Peyer's patch (tissue), 4 donors: ENCODE measurements around the gene CACNA2D2. TPM values are rescaled to one million over a fixed set of nuclear protein-coding genes. Genes with fewer than 3 reads are reported as not detected.

Source experiments
- DNase-seq, 3 donors: peaks; one replicate each; pipeline ENCODE4 v3.0.0-alpha.2; 2017 to 2019
- H3K27ac ChIP-seq, 4 donors: fragments of 200-600 bp; sonication (generic); one replicate each; pipeline ENCODE4 v1.5.1; 2016 to 2019
- H3K27me3 ChIP-seq, 2 donors: fragments of 200-600 bp; sonication (generic); one replicate each; pipeline ENCODE4 v1.5.1; 2019
- H3K36me3 ChIP-seq, 3 donors: fragments of 200-600 bp; sonication (generic); one replicate each; pipeline ENCODE4 v1.5.1; 2016 to 2019
- H3K4me1 ChIP-seq, 4 donors: fragments of 200-600 bp; sonication (generic); one replicate each; pipeline ENCODE4 v1.5.1; 2016 to 2019
- H3K4me3 ChIP-seq, 4 donors: fragments of 200-600 bp; sonication (generic); 1 replicate in 3 of 4; 2 replicates in 1 of 4; pipeline ENCODE4 v1.5.1; 2016 to 2019; ENCODE audit warnings: mild to moderate bottlenecking in 1 of 4
- H3K9me3 ChIP-seq, 4 donors: fragments of 200-600 bp; sonication (generic); one replicate each; pipeline ENCODE4 v1.5.1; 2016 to 2019; ENCODE audit warnings: mild to moderate bottlenecking in 1 of 4
- POLR2A ChIP-seq, 2 donors: fragments of 450-650 bp; IDR thresholded peaks; one replicate each; pipeline ENCODE4 v1.5.1; 2017; ENCODE audit warnings: antibody characterized with exemption in 2 of 2, mild to moderate bottlenecking in 2 of 2, moderate library complexity in 2 of 2
- total RNA-seq, 4 donors: library from RNA; depleted of rRNA; stranded (reverse); fragments of >200 nt; gene quantifications; one replicate each; pipeline ENCODE4 v1.1.0, GENCODE V29; 2016
- TF ChIP-seq, protein P1 (sequence below), 6 experiments: fragments of 450-650 bp in 4 of 6; fragments of 200-600 bp in 2 of 6; sonication (generic) in 1 of 6; IDR thresholded peaks; one replicate each; pipeline ENCODE4 v1.5.1; 2017 to 2019; ENCODE audit warnings: antibody characterized with exemption in 6 of 6, mild to moderate bottlenecking in 3 of 6, moderate library complexity in 1 of 6

CACNA2D2 gene
- total RNA-seq, 4 donors from 2014 or later, result 0.88 to 5.8 (median 1.2) TPM

DNA sequence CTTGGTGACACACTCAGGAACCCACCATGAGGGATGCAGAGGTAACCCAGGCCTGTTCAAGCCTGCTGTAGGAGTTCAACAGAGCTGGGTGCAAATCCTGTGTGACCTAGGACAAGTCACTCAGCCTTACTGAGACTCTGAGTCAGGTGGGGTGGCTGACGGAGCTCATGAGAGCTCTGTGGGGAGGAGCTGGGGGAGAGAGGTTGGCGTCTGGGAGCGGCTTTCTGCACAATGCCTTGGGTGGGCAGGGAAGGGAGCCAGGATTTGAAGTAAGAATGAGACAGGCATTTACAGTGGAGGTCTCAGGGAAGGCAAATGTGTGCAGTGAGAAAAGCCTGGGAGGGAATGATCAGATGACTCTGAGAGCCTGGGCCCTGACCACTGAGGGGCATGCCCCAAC is 45.8 kb upstream of the CACNA2D2 start:
- no peaks in the 10 kb centered on the region for H3K36me3 ChIP-seq
- H3K4me1 ChIP-seq, result no peaks in the 10 kb centered on the region
- no peaks in the 10 kb centered on the region for H3K27me3 ChIP-seq
- H3K4me3 ChIP-seq, result no peak overlapping the region
- no peak overlapping the region for H3K27ac ChIP-seq
- TF ChIP-seq, protein P1, sequence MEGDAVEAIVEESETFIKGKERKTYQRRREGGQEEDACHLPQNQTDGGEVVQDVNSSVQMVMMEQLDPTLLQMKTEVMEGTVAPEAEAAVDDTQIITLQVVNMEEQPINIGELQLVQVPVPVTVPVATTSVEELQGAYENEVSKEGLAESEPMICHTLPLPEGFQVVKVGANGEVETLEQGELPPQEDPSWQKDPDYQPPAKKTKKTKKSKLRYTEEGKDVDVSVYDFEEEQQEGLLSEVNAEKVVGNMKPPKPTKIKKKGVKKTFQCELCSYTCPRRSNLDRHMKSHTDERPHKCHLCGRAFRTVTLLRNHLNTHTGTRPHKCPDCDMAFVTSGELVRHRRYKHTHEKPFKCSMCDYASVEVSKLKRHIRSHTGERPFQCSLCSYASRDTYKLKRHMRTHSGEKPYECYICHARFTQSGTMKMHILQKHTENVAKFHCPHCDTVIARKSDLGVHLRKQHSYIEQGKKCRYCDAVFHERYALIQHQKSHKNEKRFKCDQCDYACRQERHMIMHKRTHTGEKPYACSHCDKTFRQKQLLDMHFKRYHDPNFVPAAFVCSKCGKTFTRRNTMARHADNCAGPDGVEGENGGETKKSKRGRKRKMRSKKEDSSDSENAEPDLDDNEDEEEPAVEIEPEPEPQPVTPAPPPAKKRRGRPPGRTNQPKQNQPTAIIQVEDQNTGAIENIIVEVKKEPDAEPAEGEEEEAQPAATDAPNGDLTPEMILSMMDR (IDR thresholded peaks at IDR 0.05), result no peak
- TF ChIP-seq POLR2A (IDR thresholded peaks at IDR 0.05), result no peak
- DNase-seq, result no peak
- H3K9me3 ChIP-seq, result no peaks in the 10 kb centered on the region

DNA sequence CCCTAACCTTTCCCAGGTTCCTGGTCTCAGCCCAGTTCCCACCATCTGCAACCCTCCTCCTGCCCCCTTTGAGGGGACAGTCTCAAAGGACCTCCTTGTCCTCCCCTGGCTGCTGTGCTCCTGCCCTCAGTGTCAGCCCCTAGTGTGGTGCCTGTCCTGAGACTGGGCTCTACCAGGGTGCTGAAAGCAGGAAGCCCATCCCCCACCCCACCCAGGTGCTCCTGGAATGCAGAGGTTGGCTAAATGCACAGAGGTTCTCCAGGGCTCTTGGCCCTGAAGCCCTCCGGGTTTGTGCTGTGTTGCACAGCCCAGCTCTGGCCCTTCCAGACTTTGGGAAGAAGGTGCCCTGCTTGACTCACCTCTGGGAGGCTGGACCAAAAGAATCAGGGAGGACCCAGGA is 42.3 kb upstream of the CACNA2D2 start:
- Histone ChIP-seq H3K36me3 (no peaks in the 10 kb centered on the region), H3K27me3 (no peaks in the 10 kb centered on the region), H3K4me3 (no peak overlapping the region), H3K27ac (no peak overlapping the region), H3K9me3 (no peaks in the 10 kb centered on the region), H3K4me1 (no peaks in the 10 kb centered on the region)
- no peak for DNase-seq
- no peak for TF ChIP-seq POLR2A (IDR thresholded peaks at IDR 0.05)
- TF ChIP-seq, protein P1 (IDR thresholded peaks at IDR 0.05), result no peak

DNA sequence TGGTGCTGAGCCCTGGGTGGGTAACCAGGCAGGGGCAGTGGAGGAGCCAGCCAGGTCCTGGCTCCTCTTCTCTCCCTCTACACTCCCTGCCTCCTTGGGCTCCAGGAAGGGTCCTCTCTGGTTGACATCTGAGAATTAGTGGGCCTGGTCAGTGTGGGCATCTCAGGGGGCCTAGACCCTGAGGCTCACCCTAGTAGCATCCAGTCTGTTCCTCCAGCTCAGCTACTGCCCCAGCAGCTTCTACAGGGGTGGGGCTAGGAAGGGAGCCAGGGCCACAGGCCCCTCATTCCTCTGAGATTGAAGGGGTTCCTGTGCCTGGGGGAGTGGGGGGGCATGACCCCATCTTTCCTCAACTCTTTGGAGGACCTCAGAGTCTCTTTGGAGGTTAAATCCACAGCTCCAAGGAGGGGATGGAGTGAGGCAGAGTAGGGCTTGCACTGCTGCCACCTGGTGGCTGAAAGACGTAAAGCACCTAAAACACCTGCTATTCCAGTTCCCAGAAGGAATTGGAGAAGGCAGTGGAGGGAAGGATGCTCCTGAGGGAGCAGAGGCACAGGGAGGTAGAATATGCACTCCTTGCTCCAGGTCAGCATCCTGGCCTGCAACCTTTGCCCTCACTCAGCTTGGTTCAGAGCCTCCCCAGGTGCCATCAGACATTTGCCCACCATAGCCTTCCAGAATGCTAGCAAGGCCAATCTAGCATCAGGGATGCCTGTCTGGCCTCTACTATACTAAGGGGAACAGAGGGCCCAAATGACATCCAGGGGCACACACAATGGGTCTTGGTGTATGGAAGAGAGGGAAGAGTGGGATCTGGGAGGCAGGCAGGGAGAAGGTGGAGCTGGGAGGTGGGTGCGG is 39.0 kb upstream of the CACNA2D2 start:
- TF ChIP-seq, protein P1 (IDR thresholded peaks at IDR 0.05), result peak; percentile 66 to 92 (median 81)
- TF ChIP-seq POLR2A (IDR thresholded peaks at IDR 0.05), result no peak
- no peaks in the 10 kb centered on the region for H3K4me1 ChIP-seq
- DNase-seq, result peak; percentile 49 to 87 (median 75)
- H3K9me3 ChIP-seq, result no peaks in the 10 kb centered on the region
- H3K27me3 ChIP-seq, result no peaks in the 10 kb centered on the region
- H3K27ac ChIP-seq, result no peak overlapping the region
- H3K4me3 ChIP-seq, result no peak overlapping the region
- H3K36me3 ChIP-seq, result no peaks in the 10 kb centered on the region

DNA sequence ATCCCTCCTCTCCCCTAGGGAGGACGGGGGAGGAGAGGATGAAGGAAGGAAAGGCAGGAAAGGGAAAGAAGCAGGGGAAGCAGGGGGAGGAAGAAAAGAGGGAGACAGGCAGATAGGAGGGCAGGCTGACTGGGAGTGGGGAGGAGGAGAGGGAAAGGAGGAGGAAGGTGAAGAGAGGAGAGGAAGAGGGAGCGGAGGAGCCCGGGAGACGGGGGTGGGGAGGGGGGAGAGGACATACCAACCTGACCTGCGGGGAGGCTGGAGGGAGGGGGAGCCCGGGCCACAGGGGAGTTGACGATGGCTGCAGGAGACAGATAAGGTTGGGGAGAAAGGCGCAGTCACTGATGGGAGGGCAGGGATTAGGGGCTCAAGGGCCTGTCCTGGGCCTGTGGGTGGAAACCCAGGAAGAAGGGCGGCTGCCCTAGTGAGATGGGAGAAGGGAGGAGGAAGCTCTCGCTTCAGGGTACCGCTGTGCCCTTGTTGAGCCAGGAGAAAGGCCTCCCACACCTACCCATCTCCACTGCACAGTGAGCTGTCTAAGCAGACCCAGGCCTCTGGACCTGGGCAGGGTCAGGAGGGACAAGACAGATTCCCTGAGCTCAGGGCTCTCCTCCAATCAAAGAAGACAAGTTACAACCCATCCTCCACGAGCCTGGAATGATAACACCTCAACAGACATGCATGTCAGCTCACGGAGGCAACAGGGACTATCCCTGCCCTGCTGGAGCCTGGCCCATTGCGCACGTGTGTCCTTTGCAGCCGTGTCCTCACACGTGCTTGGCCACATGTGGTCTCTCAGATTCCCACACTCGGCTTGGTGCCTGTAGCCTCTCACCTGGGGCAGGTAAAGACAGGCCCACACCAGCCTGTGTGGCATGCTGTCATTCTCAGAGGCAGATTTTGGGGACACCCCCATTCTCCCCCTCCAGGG is 36.2 kb upstream of the CACNA2D2 start:
- H3K27me3 ChIP-seq, result no peaks in the 10 kb centered on the region
- TF ChIP-seq POLR2A (IDR thresholded peaks at IDR 0.05), result no peak
- TF ChIP-seq, protein P1 (IDR thresholded peaks at IDR 0.05), result no peak
- H3K4me3 ChIP-seq, result no peak overlapping the region
- H3K9me3 ChIP-seq, result no peaks in the 10 kb centered on the region
- H3K36me3 ChIP-seq, result no peaks in the 10 kb centered on the region
- DNase-seq, result no peak
- H3K4me1 ChIP-seq, result no peaks in the 10 kb centered on the region
- H3K27ac ChIP-seq, result no peak overlapping the region

DNA sequence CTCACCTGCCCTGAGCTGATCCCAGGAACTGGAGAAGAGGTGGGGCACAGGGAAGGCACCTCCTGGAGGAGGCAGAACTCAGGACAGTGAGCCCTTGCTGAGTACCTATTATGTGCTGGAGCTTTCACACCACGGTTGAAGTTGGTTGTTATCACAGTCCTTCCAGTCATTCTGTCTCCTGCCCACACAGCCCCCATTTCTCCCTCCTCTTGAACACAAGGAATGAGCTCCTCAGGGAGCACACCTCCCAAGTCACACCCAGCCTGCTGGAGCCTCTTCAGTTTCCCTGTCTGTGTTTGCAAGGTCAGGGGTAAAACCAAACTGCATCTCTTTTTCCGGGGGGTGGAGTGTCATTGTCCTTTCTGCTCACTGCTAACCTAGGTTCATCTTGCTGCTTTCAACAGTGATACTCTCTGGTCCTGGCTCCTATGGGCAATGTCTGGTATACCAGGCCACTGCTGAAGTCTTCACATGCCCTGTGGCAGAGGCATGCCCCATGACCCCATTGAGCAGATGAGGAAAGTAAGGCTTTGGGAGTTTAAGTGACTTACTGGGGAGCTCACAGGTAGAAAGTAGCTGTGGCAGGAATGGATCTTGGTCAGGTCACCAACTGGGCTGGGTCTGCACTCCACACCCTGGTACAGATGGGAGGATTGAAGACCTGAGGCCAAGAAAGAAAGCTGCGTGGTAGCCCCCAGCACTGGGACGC is 34.1 kb upstream of the CACNA2D2 start:
- no peak overlapping the region for H3K4me3 ChIP-seq
- H3K36me3 ChIP-seq, result no peaks in the 10 kb centered on the region
- no peaks in the 10 kb centered on the region for H3K27me3 ChIP-seq
- DNase-seq, result no peak
- TF ChIP-seq POLR2A (IDR thresholded peaks at IDR 0.05), result no peak
- TF ChIP-seq, protein P1 (IDR thresholded peaks at IDR 0.05), result no peak
- no peak overlapping the region for H3K27ac ChIP-seq
- no peaks in the 10 kb centered on the region for H3K9me3 ChIP-seq
- no peaks in the 10 kb centered on the region for H3K4me1 ChIP-seq
